HG03097 (cell line): Measurements from ENCODE around the gene NTSR1.

Source experiments
- ATAC-seq: cut with Tn5 transposase; IDR thresholded peaks from one replicate; pipeline ENCODE4 v1.9.1; 2021; ENCODE audit not compliant: unreplicated experiment, low FRiP score

NTSR1 gene

DNA sequence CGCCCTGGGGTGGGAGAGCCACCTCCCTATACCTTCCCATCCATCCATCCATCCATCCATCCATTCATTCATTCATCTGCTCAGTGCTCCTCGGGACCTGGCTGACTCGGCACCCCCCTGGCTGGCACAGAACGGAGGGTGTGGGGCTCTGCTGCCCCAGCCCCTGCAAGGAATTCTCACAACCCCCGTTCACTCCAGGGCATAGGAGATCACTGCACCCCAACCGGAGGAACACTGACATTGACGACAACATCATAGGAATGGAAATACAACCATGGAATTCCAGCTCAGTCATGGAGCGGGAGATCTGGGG is 59.6 kb downstream of the NTSR1 start:
- ATAC-seq, result no peak

DNA sequence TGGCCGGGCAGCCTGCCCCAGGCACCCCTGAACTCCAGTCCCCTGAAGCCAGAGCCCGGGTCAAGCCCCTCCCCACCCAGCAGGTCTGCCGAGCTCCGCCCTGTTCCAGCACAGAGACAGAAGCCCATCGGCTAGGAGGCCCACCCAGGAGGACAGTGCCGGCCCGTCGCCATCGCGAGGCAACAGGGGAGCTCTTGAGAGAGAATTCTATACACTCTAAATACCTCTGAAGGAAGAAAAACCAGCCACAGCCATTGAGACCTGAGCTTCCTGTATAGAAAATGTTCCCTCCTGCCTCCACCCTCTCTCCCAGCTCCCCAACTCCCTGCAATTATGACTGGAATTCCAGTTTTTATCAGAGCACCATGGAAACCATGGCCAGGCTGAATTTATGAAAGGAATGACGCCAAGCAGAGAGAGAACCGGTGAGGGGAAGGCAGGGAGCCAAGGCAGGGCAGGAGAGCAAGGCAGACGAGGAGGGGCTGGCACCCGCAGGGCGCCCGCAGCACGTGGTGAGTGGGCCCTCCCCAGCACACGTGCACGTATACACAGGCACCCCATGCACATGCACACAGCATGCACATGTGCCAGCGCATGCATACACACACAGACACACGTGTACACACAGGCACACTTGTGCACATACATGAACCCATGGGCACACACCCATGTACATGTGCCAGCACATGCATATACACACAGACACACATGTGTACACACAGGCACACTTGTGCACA is 60.1 kb downstream of the NTSR1 start:
- ATAC-seq, result no peak

DNA sequence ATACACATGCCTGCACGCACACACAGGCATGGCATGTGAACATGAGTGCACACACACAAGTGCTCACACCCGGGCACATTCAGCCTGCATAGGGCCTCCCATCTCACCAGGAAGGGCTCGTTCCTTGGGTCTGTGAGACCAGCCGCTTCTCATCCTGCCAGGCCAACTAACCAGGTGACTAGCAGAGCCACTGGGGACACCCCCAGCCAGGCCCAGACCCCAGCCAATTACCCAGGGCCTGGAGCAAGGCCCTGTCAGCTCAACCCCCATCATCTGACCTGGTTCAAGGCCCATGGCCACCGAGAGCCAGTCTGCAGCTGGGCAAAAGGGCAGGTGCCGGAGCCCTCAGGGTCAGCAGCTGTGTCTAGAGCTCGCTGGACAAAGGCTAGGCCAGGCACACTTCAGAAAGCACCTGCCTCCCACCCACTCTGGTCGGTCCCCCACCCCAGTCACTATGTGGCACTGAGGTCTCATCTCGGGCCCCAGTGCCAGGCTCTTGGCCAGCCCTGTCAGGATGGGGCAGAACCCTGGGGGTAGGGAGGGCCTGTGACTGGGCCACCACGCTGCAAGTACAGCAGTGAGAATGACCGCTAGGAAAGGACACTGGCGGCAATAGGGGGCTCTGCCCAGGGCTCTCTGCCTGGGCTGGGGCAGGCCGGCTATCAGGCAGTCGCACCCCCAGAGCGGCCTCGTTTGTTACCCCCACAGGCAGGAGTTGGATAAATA is 60.9 kb downstream of the NTSR1 start:
- ATAC-seq, result no peak

DNA sequence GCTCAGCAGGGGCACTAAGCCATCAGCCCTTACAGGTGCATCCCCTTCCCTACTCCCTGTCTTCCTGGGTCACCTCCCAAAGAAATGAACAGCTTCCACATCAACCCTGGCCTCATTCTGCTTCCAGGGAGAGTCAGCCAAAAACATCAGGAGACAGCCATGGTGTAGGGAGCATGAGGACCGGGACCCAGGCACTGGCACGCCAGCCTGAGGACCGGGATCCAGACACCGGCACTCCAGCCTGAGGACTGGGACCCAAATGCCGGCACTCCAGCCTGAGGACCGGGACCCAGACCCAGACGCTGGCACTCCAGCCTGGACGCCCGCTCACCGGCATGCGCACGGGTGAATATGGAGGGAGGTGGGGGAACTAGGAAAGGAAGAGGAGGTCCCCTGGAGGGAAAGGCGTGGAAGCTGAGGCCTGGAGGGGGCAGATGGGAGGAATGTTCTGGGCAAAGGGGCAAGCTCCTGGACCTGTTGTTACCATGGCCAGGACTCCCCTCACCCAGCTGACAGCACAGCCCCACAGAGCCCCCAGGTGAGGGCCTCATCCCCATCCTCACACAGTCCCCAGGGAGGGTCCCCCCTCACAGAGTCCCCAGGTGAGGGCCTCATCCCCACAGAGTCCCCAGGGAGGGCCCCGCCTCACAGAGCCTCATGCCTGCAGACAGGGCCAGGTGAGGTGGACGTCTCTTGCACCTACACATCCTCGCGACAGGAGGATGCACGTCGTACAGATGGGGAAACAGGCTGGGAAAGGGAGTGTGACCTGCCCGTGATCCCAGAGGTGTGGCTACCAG is 61.7 kb downstream of the NTSR1 start:
- no peak for ATAC-seq

DNA sequence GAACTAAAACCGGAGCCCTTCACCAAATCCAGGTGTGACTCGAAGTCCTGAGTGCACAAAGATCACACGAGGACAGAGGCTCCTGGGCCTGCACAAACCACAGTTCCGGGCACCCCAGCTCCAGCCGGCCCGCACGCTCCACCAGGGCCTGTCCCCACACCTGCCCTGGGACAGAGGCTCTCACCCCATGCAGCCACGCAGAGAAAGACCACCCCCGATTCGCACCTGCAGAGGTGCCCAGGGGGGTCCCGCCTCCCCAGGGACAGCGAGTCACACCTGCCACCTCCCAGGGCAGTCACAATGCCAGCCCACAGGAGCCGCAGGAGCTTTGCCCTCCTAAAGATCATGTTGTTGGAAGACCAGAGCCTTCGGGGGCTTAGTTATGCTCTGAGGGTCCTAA is 62.3 kb downstream of the NTSR1 start:
- no peak for ATAC-seq

DNA sequence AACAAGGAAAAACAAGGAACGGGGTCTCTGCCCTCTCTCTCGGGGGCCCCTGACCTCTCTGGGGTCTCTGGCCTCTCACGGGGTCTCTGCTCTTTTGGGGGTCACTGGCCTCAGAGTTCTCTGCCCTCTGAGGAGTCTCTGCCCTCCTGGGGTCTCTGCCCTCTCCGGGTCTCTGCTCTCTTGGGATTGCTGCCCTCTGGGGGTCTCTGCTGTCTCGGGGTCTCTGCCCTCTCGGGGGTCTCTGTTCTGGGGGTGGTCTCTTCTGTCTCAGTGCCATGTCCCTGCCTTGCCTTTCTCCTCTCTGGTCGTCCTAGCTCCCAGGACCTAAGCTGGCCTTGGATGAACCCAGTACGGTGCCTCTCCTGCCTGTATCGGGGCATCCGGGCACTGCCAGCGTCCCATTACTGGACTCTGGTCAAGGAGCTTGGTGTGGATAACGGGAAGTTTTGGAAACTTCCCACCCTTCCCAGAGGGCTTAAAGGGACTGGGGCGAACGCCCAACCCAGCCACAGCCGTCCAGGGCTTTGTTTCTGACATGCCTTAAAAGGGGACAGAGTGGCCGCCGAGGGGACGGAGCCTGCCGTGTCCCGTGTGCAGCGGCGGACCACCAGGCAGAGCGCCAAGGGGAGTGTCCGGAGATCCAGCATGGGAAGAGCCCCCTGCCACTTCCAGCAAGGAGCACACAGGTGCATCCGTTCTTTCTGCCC is 62.9 kb downstream of the NTSR1 start:
- ATAC-seq, result no peak

DNA sequence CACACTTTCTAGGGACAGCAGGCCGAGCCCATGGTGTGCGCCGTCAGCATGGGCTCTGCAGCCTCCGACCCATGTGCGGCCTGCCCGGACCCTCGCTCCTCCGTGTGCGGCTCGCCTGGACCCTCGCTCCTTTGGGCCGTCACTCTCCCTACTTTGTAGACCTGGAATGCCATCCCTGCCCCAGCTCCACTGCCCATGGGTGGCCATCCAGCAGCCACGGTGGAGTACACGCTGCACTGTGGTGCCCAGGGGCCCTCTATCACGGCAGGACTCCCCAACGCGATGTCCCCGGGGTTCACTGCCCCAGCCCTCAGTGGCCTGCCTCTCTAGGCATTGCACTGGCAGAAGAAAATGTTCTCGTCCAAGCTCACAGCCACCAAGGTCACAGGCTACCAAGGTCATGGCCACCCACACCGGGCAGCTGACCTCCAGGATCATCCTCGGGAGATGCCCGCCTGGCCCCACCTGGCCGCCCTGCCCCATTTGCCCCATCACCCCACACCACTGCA is 63.5 kb downstream of the NTSR1 start:
- ATAC-seq, result no peak

DNA sequence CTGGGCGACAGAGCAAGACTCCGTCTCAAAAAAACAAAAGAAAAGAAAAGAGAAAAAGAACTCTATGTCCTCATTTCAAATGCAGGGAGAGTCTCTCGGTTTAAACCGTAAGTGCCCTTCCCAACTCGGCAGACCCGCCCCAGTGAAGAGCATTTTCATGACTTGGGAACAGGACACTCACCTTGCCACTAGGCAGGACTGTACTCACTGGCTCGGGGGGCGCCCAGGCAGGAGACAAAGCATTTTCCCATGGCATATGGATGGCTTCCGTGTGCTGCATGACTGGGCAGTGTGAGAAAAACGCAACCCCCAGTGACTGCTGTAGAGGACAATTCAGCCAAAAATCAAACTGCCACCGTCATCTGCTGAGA is 64.0 kb downstream of the NTSR1 start:
- ATAC-seq, result no peak

DNA sequence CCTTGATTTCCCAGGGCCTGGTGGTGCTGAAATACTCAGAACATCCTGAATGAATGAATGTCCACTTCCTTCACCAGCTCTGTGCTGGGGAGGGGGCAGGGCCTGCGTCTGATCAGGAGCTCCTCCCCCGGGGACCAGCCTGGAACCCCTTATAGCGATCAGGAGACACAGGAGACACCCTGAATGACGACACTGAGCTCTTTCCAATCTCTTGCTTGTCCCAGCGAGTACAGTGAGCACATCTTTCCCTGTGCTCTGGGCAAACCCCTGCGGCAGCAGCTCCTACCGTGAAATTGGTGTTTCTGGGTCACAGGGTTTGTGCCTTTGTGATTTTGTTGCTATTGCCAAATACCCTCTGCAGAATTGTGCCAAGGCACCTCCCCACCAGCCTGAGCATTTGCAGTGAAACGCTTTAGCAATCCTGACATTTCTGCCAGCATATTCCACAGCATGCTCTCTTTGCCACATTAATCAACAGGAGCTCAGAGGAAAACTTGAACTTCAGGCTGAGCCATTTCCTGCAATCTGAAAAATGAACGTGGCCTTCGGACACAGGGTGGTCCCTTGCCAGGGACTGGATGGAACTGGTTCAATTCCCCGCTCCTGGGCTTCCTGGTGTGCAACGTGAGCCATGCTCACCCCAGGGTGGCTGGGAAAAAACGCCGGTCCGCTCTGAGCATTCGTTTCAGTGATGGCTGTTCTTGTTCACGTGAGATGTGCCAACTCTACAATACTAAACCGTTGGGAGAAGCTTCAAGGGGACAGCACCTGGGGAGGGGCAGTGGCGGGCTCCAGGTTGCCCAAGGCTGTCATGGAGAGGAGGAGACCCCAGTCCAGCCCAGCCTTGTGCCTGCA is 64.6 kb downstream of the NTSR1 start:
- no peak for ATAC-seq

DNA sequence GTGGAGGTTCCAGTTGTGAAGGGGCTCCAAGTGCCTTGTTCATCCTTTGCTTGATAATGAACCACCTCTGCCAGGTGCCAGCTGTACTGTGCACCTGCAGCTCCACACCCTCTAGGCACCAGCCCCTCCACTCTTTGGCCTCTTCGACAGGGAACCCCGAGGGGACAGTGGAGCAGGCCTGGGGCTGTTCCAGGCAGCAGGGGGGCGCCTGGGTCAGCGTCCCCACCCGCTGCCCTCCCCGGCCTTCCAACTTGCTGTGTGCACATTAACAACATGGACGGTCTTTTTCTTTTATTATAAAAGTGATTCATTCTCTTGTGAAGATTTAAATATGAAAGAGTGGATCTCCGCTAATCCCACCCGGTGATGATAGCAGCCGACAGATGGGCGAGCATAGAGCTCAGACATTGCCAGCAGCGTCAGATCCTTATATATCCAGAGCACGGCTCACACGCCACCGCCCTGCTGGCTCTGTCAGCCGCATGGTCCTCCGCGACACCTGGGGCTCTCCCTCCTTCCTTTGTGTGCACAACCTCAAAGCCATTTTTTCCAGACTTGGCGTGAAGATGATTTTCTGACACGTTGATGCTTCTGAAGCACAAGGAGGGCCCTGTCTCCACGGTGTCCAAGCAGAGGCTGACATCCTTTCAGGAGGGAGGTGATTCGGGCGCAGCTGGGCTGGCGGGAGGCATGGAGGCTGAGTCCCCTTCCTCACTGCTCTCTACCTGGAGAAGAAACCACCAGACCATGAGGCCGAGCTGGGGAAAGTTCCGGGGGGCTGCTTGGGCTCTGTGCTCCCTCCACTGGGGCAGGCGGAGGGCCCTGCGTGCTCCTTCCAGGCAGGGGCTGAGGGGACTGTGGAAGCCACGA is 65.4 kb downstream of the NTSR1 start:
- ATAC-seq, result no peak

DNA sequence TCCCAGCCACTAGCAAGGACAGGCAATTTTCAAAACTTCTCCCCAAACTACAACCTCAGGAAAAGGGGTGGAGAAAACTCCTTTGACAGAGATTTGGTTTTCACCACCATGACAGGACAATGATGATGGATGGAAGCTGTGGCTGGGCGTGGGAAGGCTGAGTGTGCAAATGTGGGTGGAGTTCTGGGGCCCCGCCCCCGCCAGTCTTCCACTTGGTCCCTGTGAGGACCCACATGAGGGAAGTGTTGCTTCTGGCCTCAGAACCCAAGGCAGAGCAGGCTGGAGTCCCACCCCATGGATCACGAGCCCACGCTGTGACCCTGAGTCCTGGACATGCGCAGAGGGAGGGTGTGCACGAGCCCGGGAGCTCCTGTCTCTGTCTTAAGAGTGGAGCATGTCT is 66.1 kb downstream of the NTSR1 start:
- ATAC-seq, result no peak

DNA sequence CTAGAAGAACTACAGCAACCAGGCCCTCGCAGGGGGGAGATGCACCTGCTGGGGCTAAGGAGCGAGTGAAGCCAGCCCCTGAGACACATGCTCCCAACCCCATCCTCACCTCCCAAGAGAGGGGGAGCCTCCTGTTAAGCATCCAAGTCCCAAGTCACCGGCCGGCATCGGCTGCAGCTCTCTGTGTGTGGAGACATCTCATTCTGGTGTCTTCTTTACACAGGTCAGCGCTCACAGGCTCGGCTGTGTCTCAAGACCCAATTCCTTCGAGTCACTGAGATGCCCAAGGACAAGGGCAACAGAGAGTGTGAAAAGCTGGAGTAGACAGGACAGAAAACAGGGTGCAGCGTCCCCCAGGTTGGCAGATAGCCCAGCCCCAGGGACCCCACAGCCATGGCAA is 66.6 kb downstream of the NTSR1 start:
- no peak for ATAC-seq

DNA sequence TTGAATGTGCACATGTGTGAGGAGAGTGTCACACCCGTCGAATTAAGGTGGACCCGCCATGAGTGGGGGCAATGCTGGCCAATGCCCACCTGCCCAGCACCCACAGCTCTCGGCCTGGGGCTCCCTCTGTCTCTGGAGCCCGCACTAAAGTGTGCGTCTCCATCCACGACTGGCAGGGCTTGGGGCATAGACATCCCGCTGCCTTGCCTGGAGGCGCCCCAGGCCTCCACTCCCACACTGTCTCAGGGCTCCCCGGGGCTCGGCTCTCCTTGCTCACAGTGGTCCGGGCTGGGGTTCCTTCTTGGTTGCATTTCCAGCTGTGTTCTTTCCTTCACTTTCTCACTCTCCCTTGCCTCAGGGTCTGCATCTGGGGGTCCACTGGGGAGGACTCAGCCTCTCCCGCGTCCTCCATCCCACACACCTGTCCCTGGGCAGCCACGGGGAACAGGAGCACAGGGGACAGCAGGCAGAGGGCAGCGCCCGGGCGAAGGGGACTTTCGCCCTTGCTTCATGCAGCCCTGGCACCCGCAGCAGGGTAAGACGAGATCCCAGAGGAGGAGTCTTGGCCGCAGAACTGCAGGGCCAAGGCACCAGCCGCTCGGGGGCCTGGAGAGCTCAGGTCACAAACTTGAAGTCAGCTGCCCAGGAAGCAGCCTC is 67.5 kb downstream of the NTSR1 start:
- no peak for ATAC-seq

DNA sequence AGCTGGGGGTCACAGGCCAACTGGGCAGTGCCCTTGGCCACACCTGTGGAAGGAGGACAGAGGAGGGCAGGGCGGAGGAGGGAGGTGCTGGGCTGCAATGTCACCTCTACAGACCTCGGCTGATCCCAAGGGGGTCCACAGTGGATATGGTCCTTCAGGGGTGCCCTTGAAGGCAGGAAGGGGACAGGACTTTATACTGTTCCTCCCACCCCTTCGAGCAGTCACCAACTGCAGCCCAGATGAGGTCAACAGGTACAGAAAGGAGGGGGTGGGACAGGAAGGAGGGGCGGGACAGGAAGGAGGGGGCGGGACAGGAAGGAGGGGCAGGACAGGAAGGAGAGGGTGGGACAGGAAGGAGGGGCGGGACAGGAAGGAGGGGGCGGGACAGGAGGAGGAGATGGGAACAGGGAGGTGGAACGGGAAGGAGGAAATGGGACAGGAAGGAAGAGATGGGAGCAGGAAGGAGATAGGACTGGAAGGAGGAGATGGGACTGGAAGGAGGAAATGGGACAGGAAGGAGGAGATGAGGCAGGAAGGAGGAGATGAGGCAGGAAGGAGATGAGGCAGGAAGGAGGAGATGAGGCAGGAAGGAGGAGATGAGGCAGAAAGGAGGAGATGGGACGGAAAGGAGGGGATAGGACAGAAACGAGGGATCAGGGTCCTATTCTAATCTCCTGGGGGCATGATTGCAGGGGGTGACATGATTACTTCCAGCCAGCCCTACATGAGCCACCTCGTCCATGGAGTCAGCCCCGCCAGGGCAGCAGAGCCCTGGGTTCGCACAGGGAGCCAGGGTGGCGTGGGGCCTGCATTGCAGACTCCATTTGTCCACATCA is 68.3 kb downstream of the NTSR1 start:
- no peak for ATAC-seq

DNA sequence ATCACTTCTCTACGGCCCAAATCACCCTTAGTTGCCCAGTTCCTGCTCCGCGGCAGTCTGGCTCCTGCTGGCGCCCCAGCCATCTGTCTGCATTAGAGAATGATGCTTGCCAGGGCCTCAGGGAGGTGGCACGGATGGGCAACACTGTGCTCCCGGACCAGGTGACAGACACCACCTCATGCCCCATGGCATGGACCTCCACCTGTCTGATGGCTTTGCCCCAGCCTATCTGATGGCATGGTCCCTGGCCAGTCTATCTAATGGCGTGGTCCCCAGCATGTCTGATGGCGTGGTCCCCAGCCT is 68.8 kb downstream of the NTSR1 start:
- ATAC-seq, result no peak

DNA sequence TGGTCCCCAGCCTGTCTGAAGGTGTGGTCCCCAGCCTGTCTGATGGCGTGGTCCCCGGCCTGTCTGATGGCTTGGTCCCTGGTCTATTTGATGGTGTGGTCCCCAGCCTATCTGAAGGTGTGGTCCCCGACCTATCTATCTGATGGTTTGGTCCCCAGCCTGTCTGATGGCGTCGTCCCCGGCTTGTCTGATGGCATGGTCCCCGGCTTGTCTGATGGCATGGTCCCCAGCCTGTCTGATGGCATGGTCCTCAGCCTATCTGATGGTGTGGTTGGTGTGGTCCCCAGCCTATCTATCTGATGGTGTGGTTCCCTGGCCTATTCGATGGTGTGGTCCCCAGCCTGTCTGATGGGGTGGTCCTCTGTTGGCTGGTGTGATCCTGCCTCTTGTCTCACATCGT is 69.4 kb downstream of the NTSR1 start:
- ATAC-seq, result no peak

DNA sequence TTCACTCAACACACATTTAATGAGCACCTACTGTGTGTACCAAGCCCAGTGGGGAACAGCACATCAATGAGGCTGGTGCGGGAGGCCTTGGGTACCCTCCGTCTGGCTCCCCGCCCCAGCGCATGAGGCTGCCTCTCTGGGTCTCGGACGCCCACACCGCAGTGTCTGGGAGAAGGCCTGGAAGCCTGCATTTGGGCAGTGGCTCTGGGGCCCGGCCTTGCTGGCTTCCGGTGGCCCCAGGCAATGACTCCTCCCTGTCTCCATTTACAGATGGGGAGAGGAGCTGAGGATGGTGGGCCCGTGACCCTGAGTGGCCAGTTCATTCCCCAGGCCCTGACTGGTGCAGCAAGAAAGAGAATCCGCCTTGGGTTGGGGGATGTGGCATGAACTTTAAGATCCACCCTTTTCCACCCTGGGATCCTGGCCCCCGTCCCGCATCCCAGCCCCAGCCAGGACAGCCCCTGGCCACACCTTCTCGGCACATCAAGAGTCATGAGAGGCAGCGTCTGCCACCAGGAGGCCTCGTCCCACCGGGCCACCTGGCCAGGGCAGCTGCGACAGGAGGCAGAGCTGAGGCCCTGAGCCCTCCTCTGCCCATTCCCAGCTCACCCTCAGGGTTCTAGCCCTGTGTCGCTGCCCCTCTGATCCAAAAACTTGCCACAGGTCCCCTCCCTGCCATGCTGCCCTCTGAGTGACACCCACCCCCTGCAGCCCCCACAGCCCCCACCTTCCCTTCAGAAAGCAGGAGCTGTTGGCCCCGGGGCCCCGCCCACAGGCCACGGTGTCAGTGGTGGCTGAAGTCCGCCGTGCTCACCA is 70.2 kb downstream of the NTSR1 start:
- no peak for ATAC-seq
